ENCODE measurements around the gene ZC3H8. TPM values are rescaled to one million over a fixed set of nuclear protein-coding genes. Genes with fewer than 3 reads are reported as not detected.
"Not testable (repeated sequence)": the region's sequence is repeated elsewhere in the genome, so short reads cannot be mapped to it uniquely, and the experiment has no call there.

ZC3H8 gene
- polyA plus RNA-seq (ENCODE audit: insufficient read length), result 16.3 TPM

- peak; percentile 94 for DNase-seq
Measured at GRCh38 chr2:112254466-112255240, at the start of gene ZC3H8. ZC3H8 (minus strand) TSS chr2:112255042; CDS start chr2:112254981, 61 bp downstream.

- no peak for DNase-seq
Measured at GRCh38 chr2:112304298-112304941, 49.6 kb upstream of the ZC3H8 start.

- DNase-seq, result no peak
Measured at GRCh38 chr2:112301973-112302372, 47.1 kb upstream of the ZC3H8 start.

GRCh38 chr2:112301171-112301584, 46.3 kb upstream of the ZC3H8 start:
- DNase-seq, result no peak

GRCh38 chr2:112296407-112296806, 41.6 kb upstream of the ZC3H8 start:
- DNase-seq, result no peak

DNA sequence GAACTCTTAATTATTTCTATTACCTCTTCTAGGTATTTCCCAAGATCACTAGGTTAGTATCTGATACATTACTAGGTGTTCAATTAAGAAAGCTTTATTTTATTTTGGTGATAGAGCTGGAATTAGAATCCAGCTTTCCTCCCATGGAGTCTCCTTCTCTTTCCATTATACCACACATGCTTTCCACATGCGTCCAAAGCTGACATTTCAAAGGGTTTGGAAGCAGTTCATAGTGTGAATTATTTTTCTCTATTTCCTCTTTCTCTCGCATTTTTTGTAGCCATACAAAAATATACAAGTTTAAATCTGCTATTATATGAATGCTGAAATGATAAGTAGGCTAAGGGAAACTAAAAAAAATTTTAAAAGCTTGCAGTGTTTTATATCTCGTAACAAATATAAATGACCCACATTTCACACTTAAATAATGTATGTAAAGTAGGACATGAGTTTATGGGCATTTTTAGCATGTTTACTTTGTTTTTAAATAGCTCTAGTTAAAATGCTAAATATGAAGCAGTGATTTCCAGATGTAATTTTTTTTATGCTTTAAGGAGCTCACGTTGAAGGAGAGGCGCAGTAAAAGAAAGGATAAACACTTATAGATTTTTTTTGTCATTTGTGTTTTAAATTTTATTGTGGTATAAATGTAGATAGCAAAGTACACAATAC, 40.7 kb upstream of the ZC3H8 start:
- no peak for DNase-seq

DNA sequence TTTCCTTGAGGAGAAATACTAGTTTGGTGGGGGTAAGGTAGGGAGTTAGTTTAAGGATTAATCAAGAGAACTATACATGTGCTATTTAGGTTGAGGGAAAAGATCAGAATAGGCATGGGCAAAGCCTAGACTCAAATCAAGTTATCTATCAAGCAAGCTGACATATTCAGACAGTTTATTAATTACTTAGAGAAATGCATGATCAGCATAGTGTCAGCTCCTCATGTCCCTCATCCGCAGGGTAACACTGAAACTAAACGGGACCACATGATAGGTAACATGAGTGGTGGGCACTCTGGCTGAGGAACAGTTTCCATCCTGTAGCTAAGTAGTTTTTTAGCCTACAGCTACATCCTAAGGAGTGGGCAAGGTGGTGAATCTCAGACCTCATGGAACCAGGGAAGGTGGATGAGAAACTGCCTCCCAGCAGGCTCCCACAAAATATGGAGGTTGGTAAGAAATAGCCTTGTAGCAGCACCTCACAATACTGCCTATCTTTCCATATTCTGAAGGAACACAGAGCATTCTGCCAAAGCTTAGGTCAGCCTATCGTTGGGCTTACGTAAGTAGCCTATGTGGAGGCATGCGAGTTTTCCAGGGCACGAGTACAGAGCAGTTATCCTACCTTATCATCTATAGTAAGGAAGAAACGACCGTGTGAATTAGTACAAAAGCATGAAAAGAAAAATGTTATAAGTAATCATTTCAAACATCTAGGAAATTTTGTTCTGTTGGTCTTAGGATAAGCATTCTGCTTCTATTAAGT, 39.0 kb upstream of the ZC3H8 start:
- no peak for DNase-seq

DNA sequence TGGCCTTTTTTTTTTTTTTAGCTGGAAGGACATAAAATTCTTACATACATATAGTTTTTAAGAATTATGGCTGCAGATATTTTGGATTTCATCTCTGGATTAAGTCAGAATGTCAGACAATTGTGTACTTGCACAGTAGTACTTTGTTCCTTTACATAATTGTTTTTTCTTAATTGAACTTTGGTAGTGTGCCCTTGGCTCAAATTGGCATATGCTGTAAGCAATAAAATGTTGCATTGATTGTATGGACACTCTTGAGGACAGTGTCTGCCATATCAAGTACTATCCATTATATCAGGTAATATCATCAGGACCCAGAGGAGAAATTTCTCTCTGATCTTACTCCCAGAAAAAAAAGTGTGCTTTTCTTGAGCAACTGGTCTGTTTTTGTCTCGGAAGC, 35.8 kb upstream of the ZC3H8 start:
- no peak for DNase-seq

GRCh38 chr2:112290088-112290487, 35.2 kb upstream of the ZC3H8 start:
- DNase-seq, result no peak

GRCh38 chr2:112283535-112283934, 28.7 kb upstream of the ZC3H8 start:
- not testable (repeated sequence) for DNase-seq

DNA sequence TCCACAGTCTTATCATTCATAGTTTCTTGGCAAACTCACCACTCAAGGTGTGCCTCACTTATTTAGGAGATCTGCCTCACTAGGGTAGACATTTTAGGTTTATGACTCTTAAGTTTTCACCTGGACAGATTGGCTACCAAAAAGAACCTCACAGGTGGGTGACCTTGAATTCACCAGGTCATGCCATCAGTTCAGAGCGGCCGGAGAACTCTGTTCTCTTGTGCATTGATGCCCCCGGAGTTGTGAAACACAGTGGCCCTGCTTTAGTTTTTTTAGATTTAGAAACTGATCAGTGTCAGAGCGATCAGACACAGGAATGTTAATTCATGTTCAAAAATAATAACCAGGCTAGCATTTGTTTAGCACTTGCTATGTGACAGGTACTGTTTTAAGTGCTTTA, 27.2 kb upstream of the ZC3H8 start:
- not testable (repeated sequence) for DNase-seq

DNA sequence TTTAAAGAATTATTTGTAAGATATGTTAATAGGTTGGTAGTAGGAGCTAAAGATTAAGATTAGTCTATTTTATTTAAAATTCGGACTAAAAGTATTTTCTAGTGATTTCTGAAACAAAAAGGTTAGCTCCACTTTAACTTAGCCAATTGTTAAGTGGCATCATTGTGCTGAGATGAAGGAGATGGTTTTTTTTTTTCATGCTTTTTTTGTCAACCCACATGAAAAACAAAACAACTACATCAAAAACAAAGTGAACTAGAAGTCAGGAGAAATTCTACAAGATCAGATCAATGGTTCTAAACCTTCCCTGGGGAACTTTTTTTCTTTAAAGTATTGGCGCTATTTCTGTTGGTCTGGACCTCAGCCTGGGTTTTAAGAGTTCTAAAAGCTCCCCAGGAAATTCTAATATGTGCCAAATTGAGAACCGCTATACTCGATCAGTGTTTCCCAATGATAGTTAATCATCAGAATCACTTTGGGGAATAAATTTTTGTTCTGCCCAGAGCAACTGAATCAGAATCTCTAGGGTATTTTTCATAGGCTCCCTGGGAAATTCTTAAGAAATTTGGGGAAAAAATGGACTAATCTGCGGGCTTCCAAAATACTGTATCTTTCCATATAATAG, 22.9 kb upstream of the ZC3H8 start:
- DNase-seq, result no peak

GRCh38 chr2:112276954-112277353, 22.1 kb upstream of the ZC3H8 start:
- DNase-seq, result no peak

DNA sequence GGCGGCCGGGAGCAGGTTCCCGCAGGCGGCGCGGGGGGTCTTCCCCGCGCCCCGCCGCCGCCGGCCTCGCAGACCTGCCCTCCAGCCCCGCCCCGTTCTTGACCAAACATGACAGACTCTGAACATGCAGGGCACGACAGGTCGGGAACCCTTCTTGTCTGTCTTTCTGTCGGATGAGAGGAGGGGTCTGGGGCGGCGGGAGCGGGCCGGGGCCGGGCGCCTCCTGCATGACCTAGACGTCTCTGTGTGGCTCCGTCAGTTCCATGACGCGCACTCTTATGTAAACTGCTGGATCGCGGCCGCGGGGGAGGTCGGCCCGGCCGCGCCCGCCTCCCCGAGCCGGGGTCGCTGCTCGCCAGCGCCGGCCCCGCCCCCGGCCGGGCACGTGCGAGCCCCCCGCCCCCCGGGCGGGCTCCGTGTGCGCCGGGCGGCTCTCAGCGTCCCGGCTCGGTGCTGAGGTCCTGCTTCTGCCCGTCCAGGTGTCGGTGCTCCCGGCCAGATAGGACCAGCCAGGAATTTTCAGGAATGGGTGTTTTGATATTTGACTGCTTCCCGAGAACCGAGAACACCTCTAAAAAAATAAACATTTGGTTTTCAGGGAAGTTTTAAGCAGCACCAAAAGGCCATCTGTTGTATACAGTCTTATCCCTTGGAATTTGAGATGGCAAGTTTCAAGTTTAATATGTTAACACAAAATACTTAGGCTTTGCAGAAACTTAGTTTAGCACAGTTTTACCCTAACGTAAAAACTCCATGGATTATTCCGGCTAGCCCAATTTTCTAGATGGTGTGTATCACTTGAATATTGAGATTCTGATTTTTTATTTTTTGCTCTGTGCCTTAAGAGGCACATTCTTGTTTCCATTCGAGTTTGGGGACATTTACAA, 21.3 kb upstream of the ZC3H8 start:
- DNase-seq, result peak; percentile 95

- DNase-seq, result peak; percentile 99
Measured at GRCh38 chr2:112275311-112275886, 20.6 kb upstream of the ZC3H8 start, which contains the start of gene ZC3H6. ZC3H6 (plus strand) TSS chr2:112275597; CDS start chr2:112275995, 398 bp downstream.

GRCh38 chr2:112273349-112273748, 18.5 kb upstream of the ZC3H8 start:
- DNase-seq, result no peak

DNA sequence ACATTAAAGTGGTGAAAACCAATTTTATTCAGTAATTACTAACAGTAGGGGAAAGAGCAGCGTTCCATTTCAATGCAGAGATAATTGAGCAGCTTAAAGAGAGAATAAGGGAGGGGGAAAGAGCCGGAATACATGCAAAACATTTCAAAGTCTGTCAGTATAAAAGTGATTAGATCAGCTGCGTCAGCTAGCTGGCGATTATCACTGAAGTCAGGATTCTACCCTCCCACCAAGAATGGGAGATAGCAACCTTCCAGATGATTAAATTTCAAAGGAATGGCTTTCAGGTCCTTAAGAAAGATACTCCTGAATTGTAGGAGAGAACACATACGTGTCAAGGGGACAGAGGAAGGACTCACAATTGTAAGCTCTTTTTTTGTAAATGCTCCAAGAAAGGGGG, 17.8 kb upstream of the ZC3H8 start:
- DNase-seq, result no peak

DNA sequence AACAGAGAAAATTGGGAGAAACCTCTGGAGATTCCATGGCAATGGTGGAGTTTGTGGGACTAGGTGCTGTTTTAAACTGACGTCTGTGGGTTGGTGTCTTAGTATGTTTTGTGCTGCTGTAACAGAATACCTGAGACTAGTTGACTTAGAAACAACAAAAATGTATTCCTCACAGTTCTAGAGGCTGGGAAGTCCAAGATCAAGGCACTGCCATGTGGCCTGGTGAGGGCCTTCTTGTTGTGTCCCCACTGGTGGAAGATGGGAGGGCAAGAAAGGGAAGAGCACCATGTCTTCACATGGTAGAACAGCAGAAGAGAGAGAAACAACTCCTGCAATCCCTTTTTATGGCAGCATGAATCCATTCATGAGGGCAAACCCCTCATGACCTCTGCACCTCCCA, 13.7 kb upstream of the ZC3H8 start:
- DNase-seq, result no peak

DNA sequence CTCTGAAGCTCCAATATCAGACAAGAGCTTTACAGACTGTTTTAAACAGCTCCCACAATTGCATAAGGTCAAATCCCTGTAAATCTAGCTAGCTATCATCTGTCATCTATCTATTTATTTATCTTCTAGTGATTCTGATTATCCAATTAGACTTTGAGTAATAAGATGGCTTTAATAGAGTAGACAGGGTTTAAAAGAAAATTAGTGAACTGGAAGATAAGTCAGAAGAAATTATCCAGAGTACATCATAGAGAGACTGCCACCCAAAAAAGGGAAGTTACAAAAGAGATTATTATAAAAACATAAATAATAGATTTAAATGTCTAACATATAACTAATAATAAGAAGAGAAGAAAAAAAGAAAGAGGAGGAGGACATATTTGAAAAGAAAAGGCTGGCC, 8.0 kb upstream of the ZC3H8 start:
- DNase-seq, result no peak

DNA sequence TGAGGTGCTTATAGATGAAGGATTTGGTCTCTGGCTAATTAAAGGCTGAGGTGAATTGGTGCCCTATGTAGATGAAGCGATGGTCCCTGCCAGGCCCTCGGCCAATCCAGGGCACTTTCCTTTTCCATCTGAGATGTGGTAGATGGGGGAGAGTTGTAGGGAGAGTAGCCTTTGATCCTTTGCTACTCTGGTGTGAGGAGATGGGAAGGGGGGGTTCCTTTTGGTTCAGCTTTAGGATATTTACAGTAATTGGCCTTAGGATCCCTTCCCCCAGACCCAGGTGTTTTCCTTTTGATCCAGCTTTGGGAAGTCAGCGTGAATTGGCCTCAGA, 5.4 kb upstream of the ZC3H8 start:
- DNase-seq, result no peak

Measured in hindlimb muscle (tissue), 1 donor.